HG03060 (cell line): ENCODE measurements around the gene EFCAB14.
A peak's percentile ranks its signal among the peaks of the same experiment; 100 is the strongest.
"Not testable (repeated sequence)": the region's sequence is repeated elsewhere in the genome, so short reads cannot be mapped to it uniquely, and the experiment has no call there.

Experiments used
- ATAC-seq: cut with Tn5 transposase; IDR thresholded peaks from one replicate; pipeline ENCODE4 v1.9.1; 2021; ENCODE audit warnings: low read depth, moderate number of reproducible peaks; ENCODE audit not compliant: unreplicated experiment

The EFCAB14 gene

GRCh38 chr1:46718727-46719622, at the start of gene EFCAB14:
TSS of gene EFCAB14 (minus strand) at chr1:46719114. CDS start at chr1:46718087, 1,027 bp downstream.
- ATAC-seq: peak; percentile 92

GRCh38 chr1:46768445-46768844, 49.5 kb upstream of the EFCAB14 start:
- no peak for ATAC-seq

- ATAC-seq: no peak
These were observed 48.9 kb upstream of the EFCAB14 start for GRCh38 chr1:46767649-46768282.

- ATAC-seq: no peak
These were observed 45.5 kb upstream of the EFCAB14 start for GRCh38 chr1:46764402-46764801.

- ATAC-seq: no peak
These were observed 42.8 kb upstream of the EFCAB14 start for GRCh38 chr1:46761740-46762139.

- ATAC-seq: no peak
These were observed 41.7 kb upstream of the EFCAB14 start for GRCh38 chr1:46760558-46761166.

GRCh38 chr1:46757956-46758528, 39.1 kb upstream of the EFCAB14 start:
- ATAC-seq: no peak

- ATAC-seq: no peak
These were observed 38.5 kb upstream of the EFCAB14 start for GRCh38 chr1:46757247-46757955.

GRCh38 chr1:46755121-46755520, 36.2 kb upstream of the EFCAB14 start:
- ATAC-seq: no peak

GRCh38 chr1:46754707-46755106, 35.8 kb upstream of the EFCAB14 start:
- ATAC-seq: not testable (repeated sequence)

- no peak for ATAC-seq
These were observed 35.1 kb upstream of the EFCAB14 start for GRCh38 chr1:46753985-46754384.

- ATAC-seq: no peak
These were observed 31.0 kb upstream of the EFCAB14 start for GRCh38 chr1:46749921-46750404.

- no peak for ATAC-seq
These were observed 30.5 kb upstream of the EFCAB14 start for GRCh38 chr1:46749404-46749803.

- ATAC-seq: no peak
These were observed 28.9 kb upstream of the EFCAB14 start for GRCh38 chr1:46747683-46748288.

- no peak for ATAC-seq
These were observed 23.2 kb upstream of the EFCAB14 start for GRCh38 chr1:46742069-46742468.

GRCh38 chr1:46735708-46736324, 16.9 kb upstream of the EFCAB14 start:
- ATAC-seq: no peak

GRCh38 chr1:46728327-46728873, 9.5 kb upstream of the EFCAB14 start:
- not testable (repeated sequence) for ATAC-seq

- ATAC-seq: no peak
These were observed 6.8 kb upstream of the EFCAB14 start for GRCh38 chr1:46725736-46726108.
